PFSK-1 (cell line): ENCODE results near the gene HDAC4.

Experiments
- FOXP2 ChIP-seq: optimal IDR thresholded peaks from 2 replicates; pipeline ENCODE3; 2011; ENCODE audit warnings: borderline replicate concordance, control low read depth, inconsistent platforms; ENCODE audit not compliant: insufficient read depth; ENCODE audit errors: extremely low read length, extremely low read depth
- POLR2AphosphoS5 ChIP-seq: IDR thresholded peaks from 2 replicates; pipeline ENCODE4 v1.6.1; 2012; ENCODE audit warnings: low read depth, mild to moderate bottlenecking, control low read depth, low read length, moderate library complexity
- SIN3A ChIP-seq: IDR thresholded peaks from 2 replicates; pipeline ENCODE4 v1.6.1; 2012; ENCODE audit warnings: mild to moderate bottlenecking, low read length, moderate library complexity, borderline replicate concordance; ENCODE audit not compliant: insufficient read depth
- TAF1 ChIP-seq: IDR thresholded peaks from 2 replicates; pipeline ENCODE4 v1.6.1; 2012; ENCODE audit warnings: low read length, control low read depth, borderline replicate concordance; ENCODE audit not compliant: insufficient read depth
- TF ChIP-seq, protein P1 (sequence below), 2 experiments: IDR thresholded peaks; 2 replicates each; pipeline versions ENCODE4 v1.6.1 to v1.8.0; 2011 to 2012; ENCODE audit warnings: low read depth in 2 of 2, low read length in 2 of 2, control low read depth in 1 of 2, inconsistent platforms in 1 of 2, mild to moderate bottlenecking in 1 of 2, moderate library complexity in 1 of 2; ENCODE audit not compliant: insufficient read depth in 1 of 2

- TF ChIP-seq TAF1 (no peak), SIN3A (no peak), POLR2AphosphoS5 (no peak), FOXP2 (no peak)
- TF ChIP-seq, protein P1, sequence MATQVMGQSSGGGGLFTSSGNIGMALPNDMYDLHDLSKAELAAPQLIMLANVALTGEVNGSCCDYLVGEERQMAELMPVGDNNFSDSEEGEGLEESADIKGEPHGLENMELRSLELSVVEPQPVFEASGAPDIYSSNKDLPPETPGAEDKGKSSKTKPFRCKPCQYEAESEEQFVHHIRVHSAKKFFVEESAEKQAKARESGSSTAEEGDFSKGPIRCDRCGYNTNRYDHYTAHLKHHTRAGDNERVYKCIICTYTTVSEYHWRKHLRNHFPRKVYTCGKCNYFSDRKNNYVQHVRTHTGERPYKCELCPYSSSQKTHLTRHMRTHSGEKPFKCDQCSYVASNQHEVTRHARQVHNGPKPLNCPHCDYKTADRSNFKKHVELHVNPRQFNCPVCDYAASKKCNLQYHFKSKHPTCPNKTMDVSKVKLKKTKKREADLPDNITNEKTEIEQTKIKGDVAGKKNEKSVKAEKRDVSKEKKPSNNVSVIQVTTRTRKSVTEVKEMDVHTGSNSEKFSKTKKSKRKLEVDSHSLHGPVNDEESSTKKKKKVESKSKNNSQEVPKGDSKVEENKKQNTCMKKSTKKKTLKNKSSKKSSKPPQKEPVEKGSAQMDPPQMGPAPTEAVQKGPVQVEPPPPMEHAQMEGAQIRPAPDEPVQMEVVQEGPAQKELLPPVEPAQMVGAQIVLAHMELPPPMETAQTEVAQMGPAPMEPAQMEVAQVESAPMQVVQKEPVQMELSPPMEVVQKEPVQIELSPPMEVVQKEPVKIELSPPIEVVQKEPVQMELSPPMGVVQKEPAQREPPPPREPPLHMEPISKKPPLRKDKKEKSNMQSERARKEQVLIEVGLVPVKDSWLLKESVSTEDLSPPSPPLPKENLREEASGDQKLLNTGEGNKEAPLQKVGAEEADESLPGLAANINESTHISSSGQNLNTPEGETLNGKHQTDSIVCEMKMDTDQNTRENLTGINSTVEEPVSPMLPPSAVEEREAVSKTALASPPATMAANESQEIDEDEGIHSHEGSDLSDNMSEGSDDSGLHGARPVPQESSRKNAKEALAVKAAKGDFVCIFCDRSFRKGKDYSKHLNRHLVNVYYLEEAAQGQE (IDR thresholded peaks at IDR 0.05; ENCODE audit: insufficient read depth in 1 of 2, low read depth in 2 of 2, low read length in 2 of 2) = no peak
Measured at GRCh38 chr2:239000500-239001073, 400.2 kb downstream of the HDAC4 start.
